ENCODE measurements around the gene UVSSA. TPM values are rescaled to one million over a fixed set of nuclear protein-coding genes. Genes with fewer than 3 reads are reported as not detected.

Gene UVSSA
- total and polyA plus RNA-seq, 9 of the 15 experiments (the other 6 are each of a cell fraction or from before 2014, with no cell fraction given): 0.21 to 14.6 (median 3.3) TPM

GRCh38 chr4:1364217-1364616 is 17.2 kb downstream of the UVSSA start (continued):
- TF ChIP-seq, protein P1, sequence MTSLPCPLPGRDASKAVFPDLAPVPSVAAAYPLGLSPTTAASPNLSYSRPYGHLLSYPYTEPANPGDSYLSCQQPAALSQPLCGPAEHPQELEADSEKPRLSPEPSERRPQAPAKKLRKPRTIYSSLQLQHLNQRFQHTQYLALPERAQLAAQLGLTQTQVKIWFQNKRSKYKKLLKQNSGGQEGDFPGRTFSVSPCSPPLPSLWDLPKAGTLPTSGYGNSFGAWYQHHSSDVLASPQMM (CRISPR knock-in tag; IDR thresholded peaks at IDR 0.05): no peak
- no peak for TF ChIP-seq ZBED1 (IDR thresholded peaks at IDR 0.05)
- TF ChIP-seq, protein P2, sequence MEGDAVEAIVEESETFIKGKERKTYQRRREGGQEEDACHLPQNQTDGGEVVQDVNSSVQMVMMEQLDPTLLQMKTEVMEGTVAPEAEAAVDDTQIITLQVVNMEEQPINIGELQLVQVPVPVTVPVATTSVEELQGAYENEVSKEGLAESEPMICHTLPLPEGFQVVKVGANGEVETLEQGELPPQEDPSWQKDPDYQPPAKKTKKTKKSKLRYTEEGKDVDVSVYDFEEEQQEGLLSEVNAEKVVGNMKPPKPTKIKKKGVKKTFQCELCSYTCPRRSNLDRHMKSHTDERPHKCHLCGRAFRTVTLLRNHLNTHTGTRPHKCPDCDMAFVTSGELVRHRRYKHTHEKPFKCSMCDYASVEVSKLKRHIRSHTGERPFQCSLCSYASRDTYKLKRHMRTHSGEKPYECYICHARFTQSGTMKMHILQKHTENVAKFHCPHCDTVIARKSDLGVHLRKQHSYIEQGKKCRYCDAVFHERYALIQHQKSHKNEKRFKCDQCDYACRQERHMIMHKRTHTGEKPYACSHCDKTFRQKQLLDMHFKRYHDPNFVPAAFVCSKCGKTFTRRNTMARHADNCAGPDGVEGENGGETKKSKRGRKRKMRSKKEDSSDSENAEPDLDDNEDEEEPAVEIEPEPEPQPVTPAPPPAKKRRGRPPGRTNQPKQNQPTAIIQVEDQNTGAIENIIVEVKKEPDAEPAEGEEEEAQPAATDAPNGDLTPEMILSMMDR (IDR thresholded peaks at IDR 0.05 in 2 of 3, conservative IDR thresholded peaks at IDR 0.05 in 1 of 3; ENCODE audit: insufficient read depth in 2 of 3, low read depth in 1 of 3, low read length in 3 of 3): no peak
- TF ChIP-seq CBX1 (IDR thresholded peaks at IDR 0.05; ENCODE audit: low read depth): no peak
- no peak for TF ChIP-seq ETV5 (CRISPR knock-in tag; IDR thresholded peaks at IDR 0.05; ENCODE audit: low read depth)
- TF ChIP-seq ARHGAP35 (IDR thresholded peaks at IDR 0.05; ENCODE audit: partially characterized antibody): no peak
- no peak for TF ChIP-seq PTBP1 (IDR thresholded peaks at IDR 0.05; ENCODE audit: low read depth, low read length)
- TF ChIP-seq SIN3B (IDR thresholded peaks at IDR 0.05; ENCODE audit: low read depth): no peak

GRCh38 chr4:1364748-1365147 is 17.7 kb downstream of the UVSSA start:
- BruUV-seq (replicated peaks): no TSS peak
- whole genome bisulfite sequencing (ENCODE audit: insufficient coverage, low coverage, missing lambda C conversion rate): 87% methylated on average over 8 of the region's 13 CpGs
- peaks cover 0 to 29% of the 10 kb centered on the region in 2 experiments; a peak in 2 of 5 replicates for H3K4me1 ChIP-seq (replicated peaks in 1 of 2; ENCODE audit: control insufficient read depth in 2 of 2, insufficient read depth in 2 of 2, low read length in 2 of 2)
- DNase-seq (ENCODE audit: extremely low read depth in 1 of 4, low spot score in 3 of 4) (no peak), ATAC-seq (no peak), FAIRE-seq (no peak)
- H3K27ac ChIP-seq (ENCODE audit: extremely low read depth, low read depth, low read length): no peak overlapping the region
- H3K27me3 ChIP-seq (ENCODE audit: control insufficient read depth in 2 of 2, insufficient read depth in 2 of 2, low read length in 2 of 2): no peaks in the 10 kb centered on the region
- CTCF ChIA-PET (ENCODE audit: low intra/inter-chr PET ratio): no interaction called here
- POLR2A ChIA-PET: interaction anchor here (1.8 kb wide), 1 partner anchor 9 kb away, joined by 8 read pairs; no protein-coding TSS in a partner anchor
- no peak overlapping the region for H2AFZ ChIP-seq (ENCODE audit: low read depth, low read length)
- TF ChIP-seq CHD2 (IDR thresholded peaks at IDR 0.05; ENCODE audit: low read depth, low read length): no peak
- in situ Hi-C loops (cut with MboI): no loop called here
- H3K4me3 ChIP-seq: no peak overlapping the region
- intact Hi-C loops (cut with micrococcal nuclease): no loop called here
- H3K9ac ChIP-seq (ENCODE audit: insufficient read depth in 1 of 2, low read depth in 2 of 2, low read length in 2 of 2): no peak overlapping the region
- H4K20me1 ChIP-seq (replicated peaks; ENCODE audit: control insufficient read depth, insufficient read depth, low read length): no peaks in the 10 kb centered on the region
- no peaks in the 10 kb centered on the region for H3K36me3 ChIP-seq (ENCODE audit: control insufficient read depth, insufficient read depth, low read length)
- no peaks in the 10 kb centered on the region for H3K79me2 ChIP-seq (ENCODE audit: control insufficient read depth, insufficient read depth, low read length)
- H3K4me2 ChIP-seq (ENCODE audit: insufficient read depth, low read length): no peak overlapping the region
- no peaks in the 10 kb centered on the region for H3K9me3 ChIP-seq (replicated peaks; ENCODE audit: control insufficient read depth, insufficient read depth, low read depth, low read length)
- peaks cover 5% of the 10 kb centered on the region for H3K9me1 ChIP-seq (ENCODE audit: control insufficient read depth, insufficient read depth, low read length)

Measured in K562 (cell line).